ENCODE measurements around the gene TRMT44. TPM values are rescaled to one million over a fixed set of nuclear protein-coding genes. Genes with fewer than 3 reads are reported as not detected.
A peak's percentile ranks its signal among the peaks of the same experiment; 100 is the strongest.

Gene TRMT44
- total and polyA plus RNA-seq, 4 experiments from 2014 or later, result 4.3 to 33.0 (median 20.6) TPM

GRCh38 chr4:8435656-8436121 lies 4.9 kb upstream of the TRMT44 start:
- Histone ChIP-seq H3K9me3 (ENCODE audit: control insufficient read depth in 1 of 2, low read length in 2 of 2) (no peaks in the 10 kb centered on the region), H3K36me3 (ENCODE audit: insufficient read depth, low read length) (no peaks in the 10 kb centered on the region), H3K27me3 (ENCODE audit: insufficient read depth, low read length) (no peaks in the 10 kb centered on the region), H3K4me3 (ENCODE audit: low read length in 2 of 2) (peak overlapping the region; percentile 43 to 53), H3K4me1 (ENCODE audit: insufficient read depth, low read length) (peaks cover 48% of the 10 kb centered on the region), H3K27ac (ENCODE audit: low read depth, low read length) (peak overlapping the region; percentile 55)
- Mint-ChIP-seq H3K36me3 (peaks cover 0 to 22% of the 10 kb centered on the region in 2 donors), H3K27ac (peak overlapping the region; percentile 74 to 97 (median 92)), H3K27me3 (no peaks in the 10 kb centered on the region), H3K4me3 (peak overlapping the region; percentile 73 to 93 (median 85)), H3K4me1 (peaks cover 38 to 67% (median 54%) of the 10 kb centered on the region in 4 donors), H3K9me3 (peaks cover 0 to 5% (median 2%) of the 10 kb centered on the region in 8 donors)
- peak; percentile 32 to 63 (median 49) for DNase-seq
- ChIA-PET POLR2A (ENCODE audit: partially characterized antibody) (interaction anchor here (0.7 to 1.3 kb wide), 3 partner anchors 7 to 207 kb away, joined by 3 to 5 read pairs (median 3); no protein-coding TSS in a partner anchor), CTCF (ENCODE audit: partially characterized antibody) (interaction anchor here (1.2 kb wide), 1 partner anchor 31 kb away, joined by 3 read pairs; no protein-coding TSS in a partner anchor)
- intact Hi-C loops (cut with micrococcal nuclease), result no loop called here

- H3K4me3 ChIP-seq (ENCODE audit: low read length in 2 of 2), result no peak overlapping the region
- H3K36me3 ChIP-seq (ENCODE audit: insufficient read depth, low read length), result no peaks in the 10 kb centered on the region
- H3K27me3 ChIP-seq (ENCODE audit: insufficient read depth, low read length), result no peaks in the 10 kb centered on the region
- H3K9me3 Mint-ChIP-seq, result peaks cover 0 to 5% (median 2%) of the 10 kb centered on the region in 8 donors
- H3K27ac ChIP-seq (ENCODE audit: low read depth, low read length), result no peak overlapping the region
- H3K4me1 ChIP-seq (ENCODE audit: insufficient read depth, low read length), result peaks cover 61% of the 10 kb centered on the region
- no peaks in the 10 kb centered on the region for H3K9me3 ChIP-seq (ENCODE audit: control insufficient read depth in 1 of 2, low read length in 2 of 2)
- H3K36me3 Mint-ChIP-seq, result peaks cover 0 to 22% of the 10 kb centered on the region in 2 donors
- no peak for DNase-seq
- H3K27me3 Mint-ChIP-seq, result no peaks in the 10 kb centered on the region
- H3K4me3 Mint-ChIP-seq, result peak overlapping the region in 6 of 8 donors; percentile 16 to 52 (median 22)
- CTCF ChIA-PET (ENCODE audit: partially characterized antibody), result interaction anchor here (1.4 kb wide), 1 partner anchor 11 kb away, joined by 3 read pairs; no protein-coding TSS in a partner anchor
- intact Hi-C loops (cut with micrococcal nuclease), result no loop called here
- POLR2A ChIA-PET (ENCODE audit: partially characterized antibody), result no interaction called here
- peaks cover 48 to 80% (median 67%) of the 10 kb centered on the region in 4 donors for H3K4me1 Mint-ChIP-seq
- peak overlapping the region in 6 of 7 donors; percentile 32 to 89 (median 68) for H3K27ac Mint-ChIP-seq
Measured at GRCh38 chr4:8437281-8437680, 3.3 kb upstream of the TRMT44 start.

- no peak overlapping the region for H3K4me3 ChIP-seq (ENCODE audit: low read length in 2 of 2)
- Mint-ChIP-seq H3K27me3 (no peaks in the 10 kb centered on the region), H3K4me1 (peaks cover 52 to 91% (median 75%) of the 10 kb centered on the region in 4 donors), H3K4me3 (peak overlapping the region in 6 of 8 donors; percentile 53 to 75 (median 63)), H3K9me3 (peaks cover 0 to 5% (median 2%) of the 10 kb centered on the region in 8 donors), H3K36me3 (peaks cover 0 to 22% of the 10 kb centered on the region in 2 donors), H3K27ac (peak overlapping the region in 4 of 7 donors; percentile 38 to 98 (median 65))
- intact Hi-C loops (cut with micrococcal nuclease), result no loop called here
- ChIA-PET POLR2A (ENCODE audit: partially characterized antibody) (interaction anchor here (3.1 kb wide), 1 partner anchor 11 kb away, joined by 35 read pairs; no protein-coding TSS in a partner anchor), CTCF (ENCODE audit: partially characterized antibody) (no interaction called here)
- no peaks in the 10 kb centered on the region for H3K36me3 ChIP-seq (ENCODE audit: insufficient read depth, low read length)
- H3K9me3 ChIP-seq (ENCODE audit: control insufficient read depth in 1 of 2, low read length in 2 of 2), result no peaks in the 10 kb centered on the region
- H3K4me1 ChIP-seq (ENCODE audit: insufficient read depth, low read length), result peaks cover 72% of the 10 kb centered on the region
- H3K27ac ChIP-seq (ENCODE audit: low read depth, low read length), result no peak overlapping the region
- no peaks in the 10 kb centered on the region for H3K27me3 ChIP-seq (ENCODE audit: insufficient read depth, low read length)
- no peak for DNase-seq
Measured at GRCh38 chr4:8438743-8439142, 1.8 kb upstream of the TRMT44 start.

- H3K27me3 Mint-ChIP-seq, result no peaks in the 10 kb centered on the region
- CTCF ChIA-PET (ENCODE audit: partially characterized antibody), result interaction anchor here (2.1 kb wide), 1 partner anchor 11 kb away, joined by 10 read pairs; no protein-coding TSS in a partner anchor
- intact Hi-C loops (cut with micrococcal nuclease), result no loop called here
Measured at GRCh38 chr4:8439168-8439567, 1.4 kb upstream of the TRMT44 start.

GRCh38 chr4:8439914-8440491 lies 574 bp upstream of the TRMT44 start:
- no peaks in the 10 kb centered on the region for H3K9me3 ChIP-seq (ENCODE audit: control insufficient read depth in 1 of 2, low read length in 2 of 2)
- H3K4me3 ChIP-seq (ENCODE audit: low read length in 2 of 2), result peak overlapping the region; percentile 78 to 88
- ChIA-PET POLR2A (ENCODE audit: partially characterized antibody) (interaction anchor here (0.9 to 3.1 kb wide), 7 partner anchors 9 to 1677 kb away, joined by 3 to 35 read pairs (median 5); partner anchors contain the start of genes ABLIM2 and WDR1), CTCF (ENCODE audit: partially characterized antibody) (interaction anchor here (1.5 to 2.1 kb wide), 2 partner anchors 12 to 29 kb away, joined by 3 to 10 read pairs; no protein-coding TSS in a partner anchor)
- H3K9me3 Mint-ChIP-seq, result peaks cover 0 to 5% (median 2%) of the 10 kb centered on the region in 8 donors
- no peaks in the 10 kb centered on the region for H3K27me3 Mint-ChIP-seq
- no peaks in the 10 kb centered on the region for H3K36me3 ChIP-seq (ENCODE audit: insufficient read depth, low read length)
- no peaks in the 10 kb centered on the region for H3K27me3 ChIP-seq (ENCODE audit: insufficient read depth, low read length)
- peaks cover 0 to 24% of the 10 kb centered on the region in 2 donors for H3K36me3 Mint-ChIP-seq
- H3K27ac ChIP-seq (ENCODE audit: low read depth, low read length), result peak overlapping the region; percentile 91
- peaks cover 63% of the 10 kb centered on the region for H3K4me1 ChIP-seq (ENCODE audit: insufficient read depth, low read length)
- peak in 1 of 5 donors; percentile 43 for DNase-seq
- H3K4me1 Mint-ChIP-seq, result peaks cover 52 to 84% (median 70%) of the 10 kb centered on the region in 4 donors
- H3K27ac Mint-ChIP-seq, result peak overlapping the region; percentile 98 to 100 (median 99)
- peak overlapping the region; percentile 93 to 100 (median 99) for H3K4me3 Mint-ChIP-seq
- intact Hi-C loops (cut with micrococcal nuclease), result loop anchor here (1.0 to 5.0 kb wide), 2 partner anchors 12 to 283 kb away; partner anchors contain the start of gene ABLIM2

More at GRCh38 chr4:8439168-8439567, 1.4 kb upstream of the TRMT44 start:
- DNase-seq, result no peak
- peaks cover 0 to 5% (median 2%) of the 10 kb centered on the region in 8 donors for H3K9me3 Mint-ChIP-seq
- no peaks in the 10 kb centered on the region for H3K9me3 ChIP-seq (ENCODE audit: control insufficient read depth in 1 of 2, low read length in 2 of 2)
- H3K36me3 Mint-ChIP-seq, result peaks cover 0 to 22% of the 10 kb centered on the region in 2 donors
- peaks cover 53 to 93% (median 75%) of the 10 kb centered on the region in 4 donors for H3K4me1 Mint-ChIP-seq
- peaks cover 71% of the 10 kb centered on the region for H3K4me1 ChIP-seq (ENCODE audit: insufficient read depth, low read length)
- no peaks in the 10 kb centered on the region for H3K27me3 ChIP-seq (ENCODE audit: insufficient read depth, low read length)
- H3K36me3 ChIP-seq (ENCODE audit: insufficient read depth, low read length), result no peaks in the 10 kb centered on the region
- POLR2A ChIA-PET (ENCODE audit: partially characterized antibody), result interaction anchor here (2.1 to 3.1 kb wide), 2 partner anchors 8 to 11 kb away, joined by 5 to 35 read pairs; no protein-coding TSS in a partner anchor
- H3K27ac Mint-ChIP-seq, result peak overlapping the region in 4 of 7 donors; percentile 38 to 99 (median 88)
- H3K27ac ChIP-seq (ENCODE audit: low read depth, low read length), result peak overlapping the region; percentile 91
- peak overlapping the region in 7 of 8 donors; percentile 33 to 75 (median 61) for H3K4me3 Mint-ChIP-seq
- peak overlapping the region in 1 of 2 donors; percentile 78 for H3K4me3 ChIP-seq (ENCODE audit: low read length in 2 of 2)

- Histone ChIP-seq H3K4me1 (ENCODE audit: insufficient read depth, low read length) (peaks cover 51% of the 10 kb centered on the region), H3K36me3 (ENCODE audit: insufficient read depth, low read length) (peaks cover 4% of the 10 kb centered on the region), H3K27me3 (ENCODE audit: insufficient read depth, low read length) (no peaks in the 10 kb centered on the region), H3K9me3 (ENCODE audit: control insufficient read depth in 1 of 2, low read length in 2 of 2) (no peaks in the 10 kb centered on the region), H3K27ac (ENCODE audit: low read depth, low read length) (peak overlapping the region; percentile 91), H3K4me3 (ENCODE audit: low read length in 2 of 2) (peak overlapping the region; percentile 85 to 88)
- Mint-ChIP-seq H3K4me3 (peak overlapping the region; percentile 83 to 100 (median 86)), H3K4me1 (peaks cover 51 to 81% (median 64%) of the 10 kb centered on the region in 4 donors), H3K36me3 (peaks cover 0 to 28% of the 10 kb centered on the region in 2 donors), H3K27ac (peak overlapping the region; percentile 78 to 97 (median 85)), H3K27me3 (no peaks in the 10 kb centered on the region), H3K9me3 (peaks cover 0 to 5% (median 2%) of the 10 kb centered on the region in 8 donors)
- DNase-seq, result no peak
- CTCF ChIA-PET (ENCODE audit: partially characterized antibody), result interaction anchor here (0.8 kb wide), 1 partner anchor 9 kb away, joined by 3 read pairs; no protein-coding TSS in a partner anchor
- intact Hi-C loops (cut with micrococcal nuclease), result loop anchor here (5.0 kb wide), 1 partner anchor 284 kb away; the partner anchor contains the start of gene ABLIM2
- POLR2A ChIA-PET (ENCODE audit: partially characterized antibody), result interaction anchor here (0.9 to 3.1 kb wide), 3 partner anchors 14 to 241 kb away, joined by 3 to 35 read pairs (median 3); no protein-coding TSS in a partner anchor
Measured at GRCh38 chr4:8441499-8442091, 1.0 kb downstream of the TRMT44 start.

Data from CD4-positive, alpha-beta memory T cell (primary cell).